OCI-LY7 (cell line): ENCODE data around the gene PLXNA4.

Source experiments
- CTCF ChIP-seq: fragments of 200-600 bp; sonication (generic); conservative IDR thresholded peaks from 2 replicates; pipeline ENCODE4 v1.5.1; 2014; ENCODE audit warnings: mild to moderate bottlenecking, antibody characterized with exemption, low read length, moderate library complexity, mixed read lengths
- EZH2phosphoT487 ChIP-seq: fragments of 200-600 bp; sonication (generic); IDR thresholded peaks from 2 replicates; pipeline ENCODE4 v1.6.1; 2018; ENCODE audit warnings: low read depth, borderline replicate concordance, mild to moderate bottlenecking, mixed run types, antibody characterized with exemption, low read length, moderate library complexity, mixed read lengths

GRCh38 chr7:132520591-132521280 is 55.5 kb downstream of the PLXNA4 start:
- TF ChIP-seq CTCF (no peak), EZH2phosphoT487 (no peak)
